IMR-90 (cell line): ENCODE measurements around the gene KPNA1. TPM values are rescaled to one million over a fixed set of nuclear protein-coding genes. Genes with fewer than 3 reads are reported as not detected.

Experiments used
- ATAC-seq: fragments of 200-7000 bp; cut with Tn5 transposase; 2 replicates; pipeline ENCODE4 v1.9.1; 2020; ENCODE audit warnings: low read depth, mild to moderate bottlenecking, moderate library complexity
- BruUV-seq: library from RNA; stranded (reverse); fragments of 400-500 nt; replicated peaks from 2 replicates; lab custom pipeline; 2021; lab: Mats Ljungman, UMichigan
- CTCF ChIA-PET: fragments of 300-600 bp; formaldehyde crosslinking; extraction: SDS; loops from one replicate; lab custom pipeline; 2021; ENCODE audit warnings: antibody characterized with exemption; lab: Yijun Ruan, JAX
- POLR2A ChIA-PET: fragments of 300-600 bp; sonication (Branson Sonifier 250); formaldehyde crosslinking; loops from one replicate; lab custom pipeline; 2022; ENCODE audit warnings: antibody characterized with exemption; ENCODE audit not compliant: unreplicated experiment; lab: Charles Lee
- DNase-seq: peaks from one replicate; pipeline ENCODE4 v3.0.0; 2013
- H2AFZ ChIP-seq: replicated peaks from 2 replicates; pipeline ENCODE3; 2013; ENCODE audit warnings: low read length, mild to moderate bottlenecking; ENCODE audit not compliant: poor library complexity
- H2AK5ac ChIP-seq: 2 replicates; pipeline ENCODE4 v1.6.1; 2013; ENCODE audit warnings: low read depth, low read length, inconsistent platforms
- H2AK9ac ChIP-seq: replicated peaks from 2 replicates; pipeline ENCODE3; 2013; ENCODE audit warnings: mild to moderate bottlenecking, low read depth, low read length, moderate library complexity; ENCODE audit not compliant: poor library complexity
- H2BK120ac ChIP-seq: 2 replicates; pipeline ENCODE4 v1.6.1; 2013; ENCODE audit warnings: low read depth, low read length, inconsistent platforms
- H2BK15ac ChIP-seq: 3 replicates; pipeline ENCODE4 v1.6.1; 2013; ENCODE audit warnings: low read depth, low read length, inconsistent platforms
- H2BK20ac ChIP-seq: 2 replicates; pipeline ENCODE4 v1.6.1; 2013; ENCODE audit warnings: low read depth, mild to moderate bottlenecking, inconsistent platforms, low read length, moderate library complexity
- H2BK5ac ChIP-seq: 2 replicates; pipeline ENCODE4 v1.6.1; 2013; ENCODE audit warnings: mild to moderate bottlenecking, low read depth, low read length, inconsistent platforms; ENCODE audit not compliant: poor library complexity, severe bottlenecking
- H3K14ac ChIP-seq: replicated peaks from 2 replicates; pipeline ENCODE4 v1.6.1; 2013; ENCODE audit warnings: low read depth, low read length, inconsistent platforms
- H3K18ac ChIP-seq: 2 replicates; pipeline ENCODE4 v1.6.1; 2013; ENCODE audit warnings: low read depth, low read length, control low read depth
- H3K23ac ChIP-seq: 2 replicates; pipeline ENCODE4 v1.6.1; 2013; ENCODE audit warnings: low read depth, low read length, inconsistent platforms
- H3K27ac ChIP-seq: 2 replicates; pipeline ENCODE4 v1.5.1; 2013; ENCODE audit warnings: mild to moderate bottlenecking, control low read depth, low read length; ENCODE audit not compliant: insufficient read depth
- H3K27me3 ChIP-seq: 2 replicates; pipeline ENCODE4 v1.6.1; 2013; ENCODE audit warnings: low read length; ENCODE audit not compliant: control insufficient read depth, insufficient read depth
- H3K36me3 ChIP-seq: 2 replicates; pipeline ENCODE4 v1.6.1; 2013; ENCODE audit warnings: low read length, mixed read lengths; ENCODE audit not compliant: control insufficient read depth, insufficient read depth
- H3K4ac ChIP-seq: 2 replicates; pipeline ENCODE4 v1.6.1; 2013; ENCODE audit warnings: low read depth, low read length, inconsistent platforms
- H3K4me1 ChIP-seq: 2 replicates; pipeline ENCODE4 v1.6.1; 2013; ENCODE audit warnings: low read length, mixed read lengths; ENCODE audit not compliant: control insufficient read depth, insufficient read depth
- H3K4me2 ChIP-seq: 2 replicates; pipeline ENCODE4 v1.6.1; 2013; ENCODE audit warnings: low read depth, mild to moderate bottlenecking, control low read depth, low read length, moderate library complexity
- H3K4me3 ChIP-seq: 2 replicates; pipeline ENCODE4 v1.5.1; 2013; ENCODE audit warnings: low read depth, mild to moderate bottlenecking, control low read depth, low read length, moderate library complexity; ENCODE audit not compliant: insufficient read depth
- H3K56ac ChIP-seq: 2 replicates; pipeline ENCODE4 v1.6.1; 2013; ENCODE audit warnings: low read length, inconsistent platforms; ENCODE audit not compliant: insufficient read depth; ENCODE audit errors: extremely low read depth
- H3K79me1 ChIP-seq, 2 experiments: 2 replicates each; pipeline ENCODE4 v1.6.1; 2013; ENCODE audit warnings: low read length in 2 of 2, inconsistent platforms in 1 of 2, low read depth in 1 of 2
- H3K9ac ChIP-seq: 2 replicates; pipeline ENCODE4 v1.6.1; 2013; ENCODE audit warnings: low read depth, low read length, control low read depth
- H3K9me1 ChIP-seq: 2 replicates; pipeline ENCODE4 v1.6.1; 2013; ENCODE audit warnings: low read length, inconsistent platforms; ENCODE audit not compliant: insufficient read depth
- H3K9me3 ChIP-seq: 2 replicates; pipeline ENCODE4 v1.6.1; 2013; ENCODE audit warnings: low read length; ENCODE audit not compliant: control insufficient read depth, insufficient read depth
- H4K20me1 ChIP-seq: 2 replicates; pipeline ENCODE4 v1.6.1; 2013; ENCODE audit warnings: low read length, inconsistent platforms; ENCODE audit not compliant: insufficient read depth
- H4K5ac ChIP-seq: 2 replicates; pipeline ENCODE4 v1.6.1; 2013; ENCODE audit warnings: mild to moderate bottlenecking, low read depth, low read length, control low read depth
- H4K8ac ChIP-seq, 2 experiments: 2 replicates each; pipeline ENCODE4 v1.6.1; 2013; ENCODE audit warnings: low read depth in 2 of 2, low read length in 2 of 2, control low read depth in 1 of 2, inconsistent platforms in 1 of 2
- H4K91ac ChIP-seq: 2 replicates; pipeline ENCODE4 v1.6.1; 2013; ENCODE audit warnings: low read depth, low read length, inconsistent platforms; ENCODE audit not compliant: insufficient read depth
- CEBPB ChIP-seq: IDR thresholded peaks from 2 replicates; pipeline ENCODE4 v1.6.1; 2012; ENCODE audit warnings: low read depth, low read length, improper control_type of control experiment
- CHD1 ChIP-seq: IDR thresholded peaks from 2 replicates; pipeline ENCODE4 v1.6.1; 2012; ENCODE audit warnings: low read depth, low read length, improper control_type of control experiment
- FOS ChIP-seq: fragments of 150-350 bp; IDR thresholded peaks from 2 replicates; pipeline ENCODE4 v1.6.1; 2016; ENCODE audit warnings: low read depth, low read length
- MAZ ChIP-seq: IDR thresholded peaks from 2 replicates; pipeline ENCODE4 v1.6.1; 2012; ENCODE audit warnings: low read depth, mild to moderate bottlenecking, low read length, improper control_type of control experiment, moderate library complexity, borderline replicate concordance
- MXI1 ChIP-seq: IDR thresholded peaks from 2 replicates; pipeline ENCODE4 v1.6.1; 2012; ENCODE audit warnings: low read depth, mild to moderate bottlenecking, low read length, moderate library complexity, borderline replicate concordance
- SMC3 ChIP-seq: fragments of 150-350 bp; IDR thresholded peaks from 2 replicates; pipeline ENCODE4 v1.6.1; 2016; ENCODE audit warnings: low read depth, mild to moderate bottlenecking, antibody characterized with exemption, low read length, moderate library complexity
- dilution Hi-C: fragments of 300-500 bp; cut with HindIII; formaldehyde crosslinking; loops from one replicate; pipeline ENCODE4 v1.14.3; 2018; ENCODE audit warnings: low sequenced_read_pairs; ENCODE audit not compliant: unreplicated experiment
- in situ Hi-C: fragments of 300-500 bp; cut with MboI; formaldehyde crosslinking; loops from 3 replicates; pipeline ENCODE4 v1.14.3; 2019; ENCODE audit warnings: low sequenced_read_pairs, inconsistent platforms, mixed read lengths
- intact Hi-C: fragments of 100-400 bp; cut with micrococcal nuclease; formaldehyde crosslinking; loops from 2 replicates; pipeline ENCODE4 v1.10.0; 2022
- polyA plus RNA-seq, 3 experiments: library from polyadenylated mRNA; depleted of rRNA; stranded (reverse); fragments of >200 nt; gene quantifications; 2 replicates each; pipeline ENCODE4 v1.2.3, GENCODE V29; 2012; ENCODE audit warnings: low replicate concordance in 1 of 3
- total RNA-seq: library from RNA; depleted of rRNA; stranded (reverse); fragments of >200 nt; gene quantifications from 2 replicates; pipeline ENCODE4 v1.2.3, GENCODE V29; 2012
- TF ChIP-seq, protein P1 (sequence below): fragments of 150-350 bp; IDR thresholded peaks from 2 replicates; pipeline ENCODE4 v1.6.1; 2016; ENCODE audit warnings: low read depth, mild to moderate bottlenecking, low read length, moderate library complexity, borderline replicate concordance
- TF ChIP-seq, protein P2 (sequence below): fragments of 150-350 bp; IDR thresholded peaks from 2 replicates; pipeline ENCODE4 v1.6.1; 2017; ENCODE audit warnings: mild to moderate bottlenecking, antibody characterized with exemption, low read length, low read depth
- TF ChIP-seq, protein P3 (sequence below): conservative IDR thresholded peaks from 2 replicates; pipeline ENCODE4 v1.5.1; 2012; ENCODE audit warnings: mild to moderate bottlenecking, low read depth, low read length, improper control_type of control experiment

The KPNA1 gene
- total and polyA plus RNA-seq, 2 of the 4 experiments (the other 2 are of a cell fraction): 30.6 to 112 TPM

DNA sequence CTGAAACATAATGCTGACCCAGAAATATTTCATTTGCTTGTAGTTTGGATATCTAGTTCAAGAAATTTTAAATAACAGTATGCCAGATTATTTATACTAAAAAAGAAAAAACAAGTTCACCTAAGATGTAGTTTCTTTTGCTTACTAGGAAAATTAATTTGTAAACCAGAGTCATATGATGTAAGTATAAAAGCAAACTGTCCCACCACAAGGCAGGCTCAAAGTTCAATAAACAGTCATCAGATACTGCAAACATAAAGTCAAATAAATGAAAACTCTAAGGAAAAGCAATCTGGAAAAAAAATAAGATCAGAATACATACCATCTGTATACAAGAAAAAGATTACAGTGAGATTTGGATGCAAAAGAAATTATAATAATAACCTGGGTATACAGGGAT is 58.7 kb downstream of the KPNA1 start:
- no peak overlapping the region for H2AK9ac ChIP-seq
- no peak overlapping the region for H4K8ac ChIP-seq
- ChIA-PET POLR2A (no interaction called here), CTCF (no interaction called here)
- no peak overlapping the region for H3K4me2 ChIP-seq
- H2BK15ac ChIP-seq: no peak overlapping the region
- no peaks in the 10 kb centered on the region; the same call in 1 of the 2 replicates for H4K20me1 ChIP-seq
- H3K36me3 ChIP-seq: peaks cover 20% of the 10 kb centered on the region
- H3K9me3 ChIP-seq: no peaks in the 10 kb centered on the region
- H4K5ac ChIP-seq: no peak overlapping the region
- H2BK120ac ChIP-seq: no peak overlapping the region
- H3K79me1 ChIP-seq: peaks cover 7 to 11% of the 10 kb centered on the region in 2 experiments
- no peaks in the 10 kb centered on the region for H3K9me1 ChIP-seq
- BruUV-seq: no TSS peak
- DNase-seq (no peak), ATAC-seq (peak; percentile 66)
- dilution Hi-C loops (no loop called here), in situ Hi-C loops (loop anchor here (5.0 kb wide), 1 partner anchor 221 kb away; no protein-coding TSS in a partner anchor), intact Hi-C loops (no loop called here)
- no peaks in the 10 kb centered on the region for H3K27me3 ChIP-seq
- H3K56ac ChIP-seq: no peak overlapping the region
- TF ChIP-seq MXI1 (no peak), FOS (no peak), SMC3 (no peak), MAZ (no peak), CEBPB (no peak), CHD1 (no peak)
- TF ChIP-seq, protein P1, sequence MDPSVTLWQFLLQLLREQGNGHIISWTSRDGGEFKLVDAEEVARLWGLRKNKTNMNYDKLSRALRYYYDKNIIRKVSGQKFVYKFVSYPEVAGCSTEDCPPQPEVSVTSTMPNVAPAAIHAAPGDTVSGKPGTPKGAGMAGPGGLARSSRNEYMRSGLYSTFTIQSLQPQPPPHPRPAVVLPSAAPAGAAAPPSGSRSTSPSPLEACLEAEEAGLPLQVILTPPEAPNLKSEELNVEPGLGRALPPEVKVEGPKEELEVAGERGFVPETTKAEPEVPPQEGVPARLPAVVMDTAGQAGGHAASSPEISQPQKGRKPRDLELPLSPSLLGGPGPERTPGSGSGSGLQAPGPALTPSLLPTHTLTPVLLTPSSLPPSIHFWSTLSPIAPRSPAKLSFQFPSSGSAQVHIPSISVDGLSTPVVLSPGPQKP: no peak
- TF ChIP-seq, protein P2, sequence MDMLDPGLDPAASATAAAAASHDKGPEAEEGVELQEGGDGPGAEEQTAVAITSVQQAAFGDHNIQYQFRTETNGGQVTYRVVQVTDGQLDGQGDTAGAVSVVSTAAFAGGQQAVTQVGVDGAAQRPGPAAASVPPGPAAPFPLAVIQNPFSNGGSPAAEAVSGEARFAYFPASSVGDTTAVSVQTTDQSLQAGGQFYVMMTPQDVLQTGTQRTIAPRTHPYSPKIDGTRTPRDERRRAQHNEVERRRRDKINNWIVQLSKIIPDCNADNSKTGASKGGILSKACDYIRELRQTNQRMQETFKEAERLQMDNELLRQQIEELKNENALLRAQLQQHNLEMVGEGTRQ: no peak
- TF ChIP-seq, protein P3, sequence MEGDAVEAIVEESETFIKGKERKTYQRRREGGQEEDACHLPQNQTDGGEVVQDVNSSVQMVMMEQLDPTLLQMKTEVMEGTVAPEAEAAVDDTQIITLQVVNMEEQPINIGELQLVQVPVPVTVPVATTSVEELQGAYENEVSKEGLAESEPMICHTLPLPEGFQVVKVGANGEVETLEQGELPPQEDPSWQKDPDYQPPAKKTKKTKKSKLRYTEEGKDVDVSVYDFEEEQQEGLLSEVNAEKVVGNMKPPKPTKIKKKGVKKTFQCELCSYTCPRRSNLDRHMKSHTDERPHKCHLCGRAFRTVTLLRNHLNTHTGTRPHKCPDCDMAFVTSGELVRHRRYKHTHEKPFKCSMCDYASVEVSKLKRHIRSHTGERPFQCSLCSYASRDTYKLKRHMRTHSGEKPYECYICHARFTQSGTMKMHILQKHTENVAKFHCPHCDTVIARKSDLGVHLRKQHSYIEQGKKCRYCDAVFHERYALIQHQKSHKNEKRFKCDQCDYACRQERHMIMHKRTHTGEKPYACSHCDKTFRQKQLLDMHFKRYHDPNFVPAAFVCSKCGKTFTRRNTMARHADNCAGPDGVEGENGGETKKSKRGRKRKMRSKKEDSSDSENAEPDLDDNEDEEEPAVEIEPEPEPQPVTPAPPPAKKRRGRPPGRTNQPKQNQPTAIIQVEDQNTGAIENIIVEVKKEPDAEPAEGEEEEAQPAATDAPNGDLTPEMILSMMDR: no peak
- no peak overlapping the region for H2BK20ac ChIP-seq
- no peak overlapping the region for H3K9ac ChIP-seq
- H2AFZ ChIP-seq: no peak overlapping the region
- H3K14ac ChIP-seq: no peak overlapping the region
- H3K18ac ChIP-seq: no peak overlapping the region
- H2AK5ac ChIP-seq: no peak overlapping the region
- no peak overlapping the region for H4K91ac ChIP-seq
- no peak overlapping the region for H2BK5ac ChIP-seq
- H3K27ac ChIP-seq: no peak overlapping the region
- H3K4ac ChIP-seq: no peak overlapping the region
- no peaks in the 10 kb centered on the region for H3K4me1 ChIP-seq
- no peak overlapping the region for H3K4me3 ChIP-seq
- H3K23ac ChIP-seq: no peak overlapping the region
